Activated T-cell treated with anti-CD3 and anti-CD28 coated beads, Interleukin-2, amount 50 U/mL, for 4 hours (primary cell): ENCODE data around the gene TMEM135. TPM values are rescaled to one million over a fixed set of nuclear protein-coding genes. Genes with fewer than 3 reads are reported as not detected.

Experiments used
- ATAC-seq, 2 donors: fragments of 200-7000 bp; cut with Tn5 transposase; one replicate each; pipeline ENCODE4 v1.10.0; 2021
- DNase-seq: peaks from one replicate; pipeline ENCODE4 v3.0.0-alpha.2; 2020
- H3K27me3 Mint-ChIP-seq: one replicate; pipeline ENCODE4 v1.8.0; 2021; ENCODE audit warnings: low read depth, mixed read lengths
- H3K36me3 Mint-ChIP-seq: one replicate; pipeline ENCODE4 v1.8.0; 2022; ENCODE audit warnings: mixed read lengths; ENCODE audit not compliant: insufficient read depth
- H3K4me1 Mint-ChIP-seq: one replicate; pipeline ENCODE4 v1.8.0; 2021; ENCODE audit warnings: low read depth, mixed read lengths
- H3K4me3 Mint-ChIP-seq: one replicate; pipeline ENCODE4 v1.8.0; 2021; ENCODE audit warnings: mild to moderate bottlenecking, moderate library complexity, mixed read lengths
- H3K9me3 Mint-ChIP-seq: one replicate; pipeline ENCODE4 v1.8.0; 2021; ENCODE audit warnings: mixed read lengths
- total RNA-seq, 3 donors: library from RNA; stranded (reverse); gene quantifications; one replicate each; pipeline ENCODE4 v1.2.1, GENCODE V29; 2021

TMEM135 gene
- total RNA-seq, 3 donors from 2014 or later: 9.6 to 17.9 (median 11.7) TPM

DNA sequence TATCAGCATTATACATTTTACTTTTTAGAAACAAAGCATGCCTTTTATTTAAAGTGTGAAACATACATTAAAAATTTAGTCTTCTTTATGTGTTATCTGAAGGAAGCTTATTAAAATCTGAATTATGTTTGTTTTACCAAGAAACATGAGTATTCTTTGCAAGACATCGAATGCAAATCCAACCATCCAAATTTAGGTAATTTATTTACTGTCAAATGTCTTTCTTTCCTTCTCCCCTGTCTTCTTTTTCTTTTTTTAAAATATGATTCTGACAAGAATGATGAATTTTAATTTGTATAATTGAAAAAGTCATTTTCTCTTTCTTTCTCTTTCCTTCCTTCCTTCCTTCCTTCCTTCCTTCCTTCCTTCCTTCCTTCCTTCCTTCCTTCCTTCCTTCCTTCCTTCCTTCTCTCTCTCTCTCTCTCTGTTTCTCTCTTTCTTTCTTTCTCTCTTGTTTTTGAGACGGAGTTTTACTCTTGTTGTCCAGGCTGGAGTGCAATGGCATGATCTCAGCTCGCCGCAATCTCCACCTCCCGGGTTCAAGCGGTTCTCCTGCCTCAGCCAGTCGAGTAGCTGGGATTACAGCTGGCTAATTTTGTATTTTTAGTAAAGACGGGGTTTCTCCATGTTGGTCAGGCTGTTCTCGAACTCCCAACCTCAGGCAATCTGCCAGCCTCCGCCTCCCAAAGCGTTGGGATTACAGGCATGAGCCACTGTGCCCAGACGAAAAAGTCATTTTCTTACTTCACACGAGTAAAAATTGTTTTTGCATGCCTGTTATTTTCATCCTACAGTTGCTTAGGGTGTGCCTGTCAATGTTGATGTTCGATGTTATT lies 157.5 kb downstream of the TMEM135 start:
- Mint-ChIP-seq H3K4me1 (no peaks in the 10 kb centered on the region), H3K36me3 (peaks cover 4% of the 10 kb centered on the region), H3K27me3 (no peaks in the 10 kb centered on the region), H3K9me3 (no peaks in the 10 kb centered on the region), H3K4me3 (no peak overlapping the region)
- ATAC-seq (no peak), DNase-seq (no peak)

DNA sequence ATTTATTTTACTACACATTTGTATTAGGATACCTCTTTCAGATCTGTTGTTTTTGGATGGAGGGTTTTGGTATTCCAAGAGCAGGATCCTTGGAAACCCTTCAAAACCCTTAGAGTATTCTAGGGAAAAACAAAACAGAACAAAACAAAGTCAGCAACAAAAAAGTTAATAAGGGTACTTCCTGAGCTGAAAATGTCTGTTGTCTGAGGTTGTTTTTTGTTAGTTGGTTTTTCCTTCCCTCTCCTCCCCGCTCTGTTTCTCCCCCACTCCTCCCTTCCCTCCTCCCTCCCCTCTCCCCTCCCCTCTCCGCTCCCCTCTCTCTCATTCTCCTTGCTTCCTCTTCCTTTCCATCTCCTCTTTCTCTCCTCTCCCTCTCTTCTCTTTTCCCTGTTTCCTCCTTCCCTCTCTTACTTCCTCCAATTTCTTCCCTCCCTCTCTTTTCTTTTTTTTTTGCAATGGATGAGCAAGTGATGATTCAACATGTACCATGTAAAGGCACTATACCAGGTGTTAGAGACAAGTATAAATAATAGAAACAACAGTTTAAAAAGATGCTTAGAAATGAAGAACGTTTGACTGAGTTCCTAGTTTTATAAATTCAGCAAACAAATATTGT lies 160.6 kb downstream of the TMEM135 start:
- H3K4me3 Mint-ChIP-seq: no peak overlapping the region
- H3K27me3 Mint-ChIP-seq: no peaks in the 10 kb centered on the region
- ATAC-seq (no peak), DNase-seq (no peak)
- H3K9me3 Mint-ChIP-seq: no peaks in the 10 kb centered on the region
- H3K4me1 Mint-ChIP-seq: no peaks in the 10 kb centered on the region
- H3K36me3 Mint-ChIP-seq: peaks cover 10% of the 10 kb centered on the region

DNA sequence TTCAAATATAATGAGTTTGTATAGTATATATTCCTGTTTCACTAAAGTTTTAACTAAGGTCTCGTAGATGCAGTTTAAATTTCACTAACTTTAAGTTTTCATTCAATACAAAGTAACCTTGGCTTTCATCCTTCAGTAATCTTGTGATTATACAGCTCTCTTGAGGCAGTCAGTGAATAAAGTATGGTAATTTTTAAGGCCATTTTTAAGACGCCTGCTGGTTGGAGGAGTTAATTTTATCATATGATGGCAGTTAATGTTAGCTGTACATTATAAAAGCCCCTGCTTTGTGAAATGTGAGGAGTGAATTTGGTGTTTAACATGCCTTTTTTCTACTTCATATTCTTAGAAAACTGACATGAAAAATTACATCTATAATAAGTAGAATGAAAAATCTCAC lies 163.6 kb downstream of the TMEM135 start:
- Mint-ChIP-seq H3K27me3 (no peaks in the 10 kb centered on the region), H3K36me3 (peaks cover 22% of the 10 kb centered on the region), H3K9me3 (no peaks in the 10 kb centered on the region), H3K4me3 (no peak overlapping the region), H3K4me1 (no peaks in the 10 kb centered on the region)
- ATAC-seq (no peak), DNase-seq (no peak)

DNA sequence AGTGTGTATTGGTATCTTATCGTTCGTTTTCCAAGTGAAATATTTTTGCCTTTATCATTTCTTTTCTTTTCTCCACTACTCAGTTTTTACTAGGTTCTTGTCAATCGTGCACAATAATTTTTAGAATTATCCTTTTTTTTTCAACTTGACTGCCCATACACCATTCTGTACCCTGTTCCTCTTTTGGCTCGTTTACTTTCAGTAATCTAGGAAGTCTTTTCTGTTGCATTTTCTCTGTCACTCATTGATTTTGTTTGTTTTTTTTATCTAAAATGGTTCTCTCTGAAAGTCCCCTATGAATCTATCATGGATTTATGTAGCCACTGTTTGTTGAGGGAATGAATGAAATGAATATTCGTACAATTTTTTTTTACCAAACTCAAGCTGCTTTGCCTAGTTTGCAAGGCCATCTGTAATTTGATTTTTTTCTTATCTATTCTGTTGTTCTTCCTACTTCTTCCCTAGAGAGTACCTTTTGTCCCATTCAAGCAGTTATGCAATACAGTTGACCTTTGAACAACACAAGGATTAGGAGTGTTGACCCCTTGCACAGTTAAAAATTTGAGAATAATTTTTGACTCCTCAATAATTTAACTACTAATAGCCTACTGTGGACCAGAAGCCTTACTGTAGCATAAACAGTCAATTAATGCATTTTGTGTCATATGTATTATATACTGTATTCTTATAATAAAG lies 166.3 kb downstream of the TMEM135 start:
- Mint-ChIP-seq H3K4me1 (no peaks in the 10 kb centered on the region), H3K4me3 (no peak overlapping the region)
- ATAC-seq: no peak

DNA sequence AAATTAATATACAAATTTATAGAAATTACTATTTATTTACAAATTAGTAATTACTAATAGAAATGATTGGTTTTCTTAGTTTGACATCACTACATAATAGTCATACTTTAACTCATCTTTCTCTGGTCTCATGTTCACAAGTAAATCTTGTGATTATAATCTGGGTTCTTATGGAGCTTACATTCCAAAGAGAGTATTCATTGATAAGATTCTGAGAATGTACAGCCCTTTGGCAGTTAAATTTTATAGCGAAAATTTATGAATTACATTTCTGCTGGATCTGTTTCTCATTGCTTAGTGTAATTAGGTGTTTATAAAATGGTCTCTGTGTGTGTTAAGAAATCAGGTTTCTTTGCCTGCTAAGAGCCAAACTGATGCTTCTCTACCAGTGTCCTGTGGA lies 175.2 kb downstream of the TMEM135 start:
- Mint-ChIP-seq H3K4me3 (no peak overlapping the region), H3K36me3 (peaks cover 12% of the 10 kb centered on the region), H3K9me3 (peaks cover 9% of the 10 kb centered on the region)

More for the DNA sequence above, 166.3 kb downstream of the TMEM135 start:
- DNase-seq: no peak
- H3K9me3 Mint-ChIP-seq: peaks cover 6% of the 10 kb centered on the region
- H3K27me3 Mint-ChIP-seq: no peaks in the 10 kb centered on the region
- peaks cover 29% of the 10 kb centered on the region for H3K36me3 Mint-ChIP-seq

DNA sequence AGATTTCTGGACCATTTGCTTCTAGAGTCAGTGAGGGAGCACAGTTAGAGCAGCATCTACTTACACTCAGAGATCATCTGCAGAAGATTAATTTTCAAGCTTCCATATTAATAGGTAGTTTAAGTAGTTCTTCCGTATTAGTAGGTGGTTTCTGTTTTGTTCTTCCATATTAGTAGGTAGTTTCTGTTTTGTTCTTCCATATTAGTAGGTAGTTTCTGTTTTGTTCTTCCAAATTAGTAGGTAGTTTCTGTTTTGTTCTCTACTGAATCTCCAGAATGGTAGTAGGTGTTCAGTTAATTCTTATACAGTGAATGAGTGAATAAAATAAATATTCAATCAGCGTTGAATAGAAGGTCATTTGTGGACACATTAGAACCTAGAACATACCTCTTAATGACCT lies 175.7 kb downstream of the TMEM135 start:
- H3K27me3 Mint-ChIP-seq: no peaks in the 10 kb centered on the region
- peaks cover 15% of the 10 kb centered on the region for H3K4me1 Mint-ChIP-seq
- H3K9me3 Mint-ChIP-seq: peaks cover 3% of the 10 kb centered on the region
- no peak for DNase-seq
- H3K36me3 Mint-ChIP-seq: peaks cover 7% of the 10 kb centered on the region
- ATAC-seq: peak; percentile 48 to 56
- H3K4me3 Mint-ChIP-seq: no peak overlapping the region

More for the DNA sequence above, 175.2 kb downstream of the TMEM135 start:
- ATAC-seq (no peak), DNase-seq (no peak)
- Mint-ChIP-seq H3K27me3 (no peaks in the 10 kb centered on the region), H3K4me1 (peaks cover 15% of the 10 kb centered on the region)

DNA sequence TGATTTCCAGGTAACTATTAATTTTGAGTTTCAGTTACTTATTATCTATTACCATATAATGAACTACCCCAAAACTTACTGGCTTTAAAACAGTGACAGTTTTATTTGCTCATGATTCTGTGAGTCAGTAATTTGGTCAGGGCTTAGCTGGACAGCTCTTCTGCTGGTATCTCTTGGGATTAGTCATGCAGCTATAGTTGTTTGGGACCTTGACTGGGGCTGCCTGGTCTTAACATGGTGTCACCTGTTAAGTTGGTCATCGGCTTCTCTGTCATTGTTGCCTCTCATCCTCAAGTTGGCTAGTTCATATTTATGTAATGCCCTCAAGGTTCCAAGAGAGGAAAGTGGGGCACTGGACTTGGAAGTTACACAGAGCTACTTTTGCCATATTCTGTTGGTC lies 177.5 kb downstream of the TMEM135 start:
- no peak for ATAC-seq

DNA sequence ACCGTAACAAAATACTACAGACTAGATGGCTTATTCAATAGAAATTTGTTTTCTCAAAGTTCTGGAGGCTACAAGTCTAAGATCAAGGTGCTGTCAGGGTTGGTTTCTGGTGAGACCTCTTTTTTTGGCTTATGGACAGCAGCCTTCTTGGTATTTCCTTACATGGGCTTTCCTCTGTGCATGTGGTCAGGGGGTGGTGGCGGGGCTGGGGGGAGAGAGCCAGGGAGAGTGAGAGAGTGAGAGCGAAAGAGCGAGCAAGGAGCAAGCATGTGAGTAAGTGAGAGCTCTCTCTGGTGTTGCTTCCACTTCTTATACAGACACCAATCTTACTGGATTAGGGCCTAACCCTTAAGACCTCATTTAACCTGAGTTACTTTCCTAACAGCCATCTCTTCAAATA lies 181.5 kb downstream of the TMEM135 start:
- peak in 1 of 2 donors; percentile 46 for ATAC-seq
- H3K4me1 Mint-ChIP-seq: peaks cover 2% of the 10 kb centered on the region
- H3K9me3 Mint-ChIP-seq: no peaks in the 10 kb centered on the region
- H3K36me3 Mint-ChIP-seq: peaks cover 7% of the 10 kb centered on the region
- no peaks in the 10 kb centered on the region for H3K27me3 Mint-ChIP-seq
- H3K4me3 Mint-ChIP-seq: no peak overlapping the region
- no peak for DNase-seq

More for the DNA sequence above, 177.5 kb downstream of the TMEM135 start:
- Mint-ChIP-seq H3K27me3 (no peaks in the 10 kb centered on the region), H3K4me1 (peaks cover 17% of the 10 kb centered on the region), H3K36me3 (peaks cover 7% of the 10 kb centered on the region), H3K9me3 (peaks cover 2% of the 10 kb centered on the region), H3K4me3 (no peak overlapping the region)
- DNase-seq: no peak

DNA sequence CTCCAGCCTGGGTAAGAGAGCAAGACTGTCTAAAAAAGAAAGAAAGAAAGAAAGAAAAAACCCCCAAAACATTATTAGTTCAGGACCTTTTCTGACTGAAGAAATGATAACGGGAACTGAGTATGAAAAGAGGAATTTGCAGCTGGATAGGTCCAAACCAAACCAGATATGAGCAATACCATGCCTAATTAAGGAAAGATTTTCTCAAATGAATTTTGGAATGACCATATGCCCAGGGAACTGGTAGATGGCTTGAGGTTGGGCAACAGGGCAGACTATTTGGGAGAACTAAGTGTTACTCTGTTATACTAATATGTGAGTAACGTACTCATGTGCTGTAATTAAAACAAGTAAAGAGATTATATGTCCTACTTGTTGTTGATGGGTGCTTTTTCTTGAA lies 186.1 kb downstream of the TMEM135 start:
- ATAC-seq (no peak), DNase-seq (no peak)
- Mint-ChIP-seq H3K4me3 (no peak overlapping the region), H3K27me3 (no peaks in the 10 kb centered on the region), H3K9me3 (no peaks in the 10 kb centered on the region), H3K4me1 (peaks cover 2% of the 10 kb centered on the region), H3K36me3 (peaks cover 2% of the 10 kb centered on the region)

DNA sequence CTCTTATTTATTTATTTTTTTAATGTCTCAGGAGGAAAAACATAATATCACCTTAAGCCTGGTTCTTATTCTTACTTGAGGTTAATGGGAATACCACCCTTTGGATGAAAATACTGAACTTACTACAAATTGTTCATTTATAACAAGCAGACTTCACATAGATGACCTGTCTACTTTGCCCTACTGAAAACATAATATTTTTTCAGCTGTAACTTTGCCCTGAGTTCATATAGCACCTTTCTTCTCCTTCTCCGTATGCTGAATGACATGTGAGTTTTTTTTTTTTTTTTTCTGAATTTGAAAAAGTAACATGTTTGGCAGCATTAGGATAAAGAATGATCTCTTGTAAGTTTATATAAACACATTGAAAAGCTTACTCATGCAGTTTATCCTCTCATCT lies 186.8 kb downstream of the TMEM135 start:
- no peaks in the 10 kb centered on the region for H3K9me3 Mint-ChIP-seq
- H3K4me1 Mint-ChIP-seq: no peaks in the 10 kb centered on the region
- no peak overlapping the region for H3K4me3 Mint-ChIP-seq
- H3K36me3 Mint-ChIP-seq: peaks cover 2% of the 10 kb centered on the region
- no peak for DNase-seq
- H3K27me3 Mint-ChIP-seq: no peaks in the 10 kb centered on the region
- no peak for ATAC-seq

DNA sequence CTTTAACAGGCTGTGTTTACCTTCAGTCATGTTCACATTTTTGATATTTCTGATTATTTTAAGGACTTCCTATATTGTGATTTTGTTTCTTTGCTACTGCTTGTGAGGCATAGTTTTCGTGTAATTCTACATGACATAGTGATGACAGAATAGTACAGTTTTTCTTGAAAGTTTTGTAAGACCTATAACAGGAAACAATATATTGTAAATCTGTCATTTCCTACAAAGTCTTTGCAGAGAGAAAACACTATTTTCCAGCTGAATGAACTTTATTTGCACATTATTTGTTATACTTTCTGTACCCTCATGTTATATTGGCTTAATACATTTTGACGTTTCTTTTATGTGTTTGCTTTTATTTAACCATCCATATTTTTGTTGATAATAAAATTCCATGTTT lies 191.1 kb downstream of the TMEM135 start:
- ATAC-seq (no peak), DNase-seq (no peak)
- Mint-ChIP-seq H3K9me3 (peaks cover 20% of the 10 kb centered on the region), H3K4me1 (no peaks in the 10 kb centered on the region), H3K36me3 (peaks cover 12% of the 10 kb centered on the region), H3K27me3 (no peaks in the 10 kb centered on the region), H3K4me3 (no peak overlapping the region)

DNA sequence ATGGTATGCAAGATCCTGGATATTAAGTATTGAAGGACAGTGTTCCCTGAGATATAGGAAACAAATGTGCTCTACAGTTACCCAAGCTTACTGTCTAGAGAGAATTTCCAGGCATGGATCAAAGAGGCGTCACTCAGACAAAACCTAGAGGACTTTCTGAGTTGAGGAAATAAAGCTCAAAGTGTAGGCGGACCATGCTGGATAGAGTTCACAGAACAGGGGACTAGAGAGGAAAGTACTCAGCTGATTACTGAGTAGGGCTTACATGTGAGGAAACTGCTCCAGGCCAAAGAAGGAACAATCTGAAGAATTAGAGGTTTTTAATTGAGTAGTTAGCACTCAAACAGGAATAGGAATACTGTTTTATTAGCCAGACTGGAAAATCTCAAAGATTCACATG lies 193.3 kb downstream of the TMEM135 start:
- peaks cover 20% of the 10 kb centered on the region for H3K9me3 Mint-ChIP-seq
- no peak overlapping the region for H3K4me3 Mint-ChIP-seq
- H3K36me3 Mint-ChIP-seq: peaks cover 12% of the 10 kb centered on the region
- H3K4me1 Mint-ChIP-seq: no peaks in the 10 kb centered on the region
- no peak for DNase-seq
- ATAC-seq: no peak
- no peaks in the 10 kb centered on the region for H3K27me3 Mint-ChIP-seq

DNA sequence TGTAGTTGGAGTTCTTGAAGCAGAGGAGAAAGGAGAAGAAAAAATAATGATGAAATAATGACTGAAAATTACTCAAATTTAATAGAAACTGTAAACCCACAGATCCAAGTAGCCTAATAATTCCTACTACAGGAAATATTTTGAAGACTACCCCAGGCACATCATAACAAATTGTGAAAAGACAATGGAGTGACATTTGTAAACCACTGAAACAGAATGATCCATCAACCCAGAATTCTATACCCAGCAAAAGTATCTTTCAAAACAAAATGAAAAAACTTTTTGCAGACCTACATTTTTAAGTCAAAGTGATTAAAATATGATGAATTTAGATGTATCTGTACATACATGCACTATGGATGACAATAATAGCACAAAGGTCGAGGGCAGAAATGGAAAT lies 194.6 kb downstream of the TMEM135 start:
- ATAC-seq (no peak), DNase-seq (no peak)
- Mint-ChIP-seq H3K36me3 (peaks cover 20% of the 10 kb centered on the region), H3K9me3 (peaks cover 20% of the 10 kb centered on the region), H3K4me1 (no peaks in the 10 kb centered on the region), H3K4me3 (no peak overlapping the region), H3K27me3 (no peaks in the 10 kb centered on the region)

DNA sequence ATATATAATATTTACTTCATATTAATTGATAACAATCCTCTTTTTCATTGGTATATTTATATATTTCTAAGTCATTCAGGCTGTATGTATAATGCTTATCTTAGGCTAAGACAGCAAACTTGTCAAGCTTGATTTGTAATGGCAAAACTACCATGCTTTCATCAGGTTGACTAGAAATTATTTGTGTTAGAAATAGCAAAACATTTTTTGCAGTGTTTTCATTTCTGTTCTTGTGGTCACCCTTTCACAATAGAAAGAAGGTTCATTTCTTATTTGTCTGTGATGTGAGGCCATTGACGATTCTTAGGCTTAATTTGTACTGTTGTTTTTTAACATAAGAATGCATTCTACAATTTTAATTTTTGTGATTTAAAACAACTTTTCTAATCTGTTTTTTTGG lies 197.6 kb downstream of the TMEM135 start:
- Mint-ChIP-seq H3K36me3 (peaks cover 22% of the 10 kb centered on the region), H3K9me3 (peaks cover 20% of the 10 kb centered on the region), H3K4me3 (no peak overlapping the region), H3K4me1 (no peaks in the 10 kb centered on the region), H3K27me3 (no peaks in the 10 kb centered on the region)
- no peak for DNase-seq
- ATAC-seq: no peak
